ENCODE results near the gene TRMT2A.
"Not testable (repeated sequence)": the region's sequence is repeated elsewhere in the genome, so short reads cannot be mapped to it uniquely, and the experiment has no call there.

DNA sequence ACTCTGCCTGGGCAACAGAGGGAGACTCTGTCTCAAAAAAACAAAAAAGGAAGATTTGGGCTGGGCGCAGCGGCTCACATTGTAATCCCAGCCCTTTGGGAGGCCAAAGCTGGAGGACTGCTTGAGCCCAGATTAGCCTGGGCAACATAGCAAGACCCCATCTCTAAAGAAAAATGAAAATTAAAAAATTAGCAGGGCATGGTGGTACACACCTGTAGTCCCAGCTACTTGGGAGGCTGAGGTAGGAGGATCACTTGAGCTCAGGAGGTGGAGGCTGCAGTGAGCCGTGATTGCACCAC, 49.7 kb downstream of the TRMT2A start:
- TF ChIP-seq, protein P1, sequence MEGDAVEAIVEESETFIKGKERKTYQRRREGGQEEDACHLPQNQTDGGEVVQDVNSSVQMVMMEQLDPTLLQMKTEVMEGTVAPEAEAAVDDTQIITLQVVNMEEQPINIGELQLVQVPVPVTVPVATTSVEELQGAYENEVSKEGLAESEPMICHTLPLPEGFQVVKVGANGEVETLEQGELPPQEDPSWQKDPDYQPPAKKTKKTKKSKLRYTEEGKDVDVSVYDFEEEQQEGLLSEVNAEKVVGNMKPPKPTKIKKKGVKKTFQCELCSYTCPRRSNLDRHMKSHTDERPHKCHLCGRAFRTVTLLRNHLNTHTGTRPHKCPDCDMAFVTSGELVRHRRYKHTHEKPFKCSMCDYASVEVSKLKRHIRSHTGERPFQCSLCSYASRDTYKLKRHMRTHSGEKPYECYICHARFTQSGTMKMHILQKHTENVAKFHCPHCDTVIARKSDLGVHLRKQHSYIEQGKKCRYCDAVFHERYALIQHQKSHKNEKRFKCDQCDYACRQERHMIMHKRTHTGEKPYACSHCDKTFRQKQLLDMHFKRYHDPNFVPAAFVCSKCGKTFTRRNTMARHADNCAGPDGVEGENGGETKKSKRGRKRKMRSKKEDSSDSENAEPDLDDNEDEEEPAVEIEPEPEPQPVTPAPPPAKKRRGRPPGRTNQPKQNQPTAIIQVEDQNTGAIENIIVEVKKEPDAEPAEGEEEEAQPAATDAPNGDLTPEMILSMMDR (IDR thresholded peaks at IDR 0.05) = not testable (repeated sequence)
- TF ChIP-seq POLR2A (IDR thresholded peaks at IDR 0.05) = not testable (repeated sequence)
